Fibroblast of skin of scalp (primary cell): ENCODE results near the gene SELE.

Source experiments
- DNase-seq: peaks from one replicate; pipeline ENCODE4 v3.0.0-alpha.2; 2013

SELE gene

DNA sequence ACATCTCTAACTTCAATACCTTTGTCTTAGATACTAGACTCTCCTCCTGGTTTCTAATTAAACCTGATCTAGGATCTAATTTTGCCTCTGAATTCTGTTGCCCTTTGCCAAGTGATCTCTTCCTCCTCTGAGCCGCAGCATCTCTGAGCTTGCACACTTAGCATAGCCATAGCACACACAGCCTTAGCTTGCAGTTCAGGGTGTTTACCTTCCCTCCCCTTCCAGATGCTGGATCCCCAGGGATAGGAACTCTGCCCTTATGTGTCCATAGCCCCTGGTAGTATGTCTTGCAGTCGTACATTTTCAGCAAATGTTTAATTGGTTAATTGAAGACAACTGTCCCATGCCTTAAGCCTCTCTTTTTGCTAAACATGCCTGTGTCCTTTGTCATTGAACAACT, 52.7 kb downstream of the SELE start:
- peak; percentile 1 for DNase-seq

DNA sequence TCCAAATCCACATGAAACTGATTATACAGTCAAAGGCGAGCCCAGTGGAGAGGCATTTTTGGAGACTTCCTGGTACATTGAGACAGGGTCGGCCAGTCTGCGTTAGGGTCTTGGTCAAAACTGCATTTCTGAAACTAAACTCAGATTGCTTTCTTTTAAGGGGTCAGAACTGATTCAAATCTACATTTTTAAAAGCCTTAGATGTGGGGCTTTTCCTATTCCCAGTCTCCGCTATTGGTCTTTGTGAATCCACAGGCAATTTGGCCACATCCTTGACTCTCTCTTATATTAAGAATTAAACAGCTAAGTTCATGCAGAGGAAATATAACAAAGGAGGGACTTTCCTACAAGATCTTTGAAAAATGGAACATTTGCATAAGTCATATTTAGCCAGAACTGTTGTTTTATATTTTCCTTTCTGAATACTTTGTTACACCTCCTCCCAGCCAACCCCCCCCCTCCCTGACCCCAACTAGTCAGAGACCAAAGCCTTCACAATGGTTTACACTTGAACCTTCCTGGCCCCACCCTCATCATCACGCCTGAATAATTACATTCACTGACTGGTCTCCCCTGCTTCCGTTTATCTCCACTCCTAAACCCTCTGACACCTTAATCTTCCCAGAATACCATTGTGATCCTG, 53.4 kb downstream of the SELE start:
- no peak for DNase-seq

DNA sequence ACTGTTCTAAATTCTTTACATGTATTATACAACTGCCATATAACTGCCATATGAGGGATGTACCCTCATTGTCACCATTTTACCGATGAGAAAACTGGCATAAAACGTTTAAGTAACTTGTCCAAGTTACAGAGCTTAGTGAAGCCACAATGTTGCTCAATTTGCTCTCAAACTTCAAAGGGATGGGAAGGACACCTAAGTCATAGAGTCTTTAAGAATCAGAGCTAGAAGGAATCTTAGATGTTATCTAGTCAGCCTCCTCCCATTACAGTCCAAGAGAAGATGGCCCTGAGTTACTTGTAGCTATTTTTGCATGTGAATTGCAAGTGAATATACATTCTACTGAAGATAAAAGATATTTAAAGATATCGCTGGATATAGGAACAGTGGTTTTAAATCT, 54.2 kb downstream of the SELE start:
- no peak for DNase-seq

DNA sequence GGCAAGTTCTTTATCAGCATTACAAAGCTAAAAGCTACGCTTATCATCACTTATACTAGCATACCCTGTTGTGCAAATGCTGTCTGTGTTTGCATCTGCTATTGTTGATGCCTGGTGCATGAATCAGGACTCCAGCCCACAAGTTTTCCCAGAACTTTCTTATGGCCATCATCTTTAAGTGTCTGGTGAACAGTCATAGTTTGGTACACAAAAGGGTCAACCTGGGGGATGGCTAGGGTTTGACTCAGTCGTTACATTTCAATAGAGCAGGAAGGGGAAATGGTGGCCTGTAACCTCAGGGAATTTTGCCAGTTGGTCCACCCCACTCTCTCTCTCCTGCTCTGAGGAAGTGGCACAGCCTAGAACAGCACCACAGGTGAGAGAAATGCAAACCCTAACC, 57.9 kb downstream of the SELE start:
- DNase-seq = no peak
